Activated T-cell treated with anti-CD3 and anti-CD28 coated beads, Interleukin-2, amount 50 U/mL, for 24 hours (primary cell): Measurements from ENCODE around the gene SWT1.
"Not testable (repeated sequence)": the region's sequence is repeated elsewhere in the genome, so short reads cannot be mapped to it uniquely, and the experiment has no call there.

ENCODE experiments used
- DNase-seq: peaks from one replicate; pipeline ENCODE4 v3.0.0-alpha.2; 2020
- H3K27ac Mint-ChIP-seq: 2 replicates; pipeline ENCODE4 v1.8.0; 2020; ENCODE audit warnings: mild to moderate bottlenecking, mixed read lengths
- H3K27me3 Mint-ChIP-seq: 2 replicates; pipeline ENCODE4 v1.8.0; 2020; ENCODE audit warnings: mixed read lengths
- H3K36me3 Mint-ChIP-seq: 2 replicates; pipeline ENCODE4 v1.8.0; 2020; ENCODE audit warnings: low read depth, mixed read lengths
- H3K4me1 Mint-ChIP-seq: 2 replicates; pipeline ENCODE4 v1.8.0; 2020; ENCODE audit warnings: low read depth, mixed read lengths
- H3K4me3 Mint-ChIP-seq: 2 replicates; pipeline ENCODE4 v1.8.0; 2020; ENCODE audit warnings: mild to moderate bottlenecking, moderate library complexity, mixed read lengths
- H3K9me3 Mint-ChIP-seq: 2 replicates; pipeline ENCODE4 v1.8.0; 2020; ENCODE audit warnings: mixed read lengths

SWT1 gene

GRCh38 chr1:185321653-185322221, 164.8 kb downstream of the SWT1 start:
- H3K4me1 Mint-ChIP-seq: peaks cover 20% of the 10 kb centered on the region
- not testable (repeated sequence) for H3K36me3 Mint-ChIP-seq, H3K27ac Mint-ChIP-seq, H3K9me3 Mint-ChIP-seq, H3K4me3 Mint-ChIP-seq, DNase-seq, H3K27me3 Mint-ChIP-seq

GRCh38 chr1:185322636-185323035, 165.7 kb downstream of the SWT1 start:
- H3K4me3 Mint-ChIP-seq: no peak overlapping the region
- peaks cover 2% of the 10 kb centered on the region for H3K36me3 Mint-ChIP-seq
- H3K27me3 Mint-ChIP-seq: no peaks in the 10 kb centered on the region
- DNase-seq: no peak
- H3K4me1 Mint-ChIP-seq: peaks cover 16% of the 10 kb centered on the region
- H3K9me3 Mint-ChIP-seq: peaks cover 5% of the 10 kb centered on the region
- H3K27ac Mint-ChIP-seq: no peak overlapping the region

- peaks cover 2% of the 10 kb centered on the region for H3K4me1 Mint-ChIP-seq
- H3K4me3 Mint-ChIP-seq: no peak overlapping the region
- no peaks in the 10 kb centered on the region for H3K27me3 Mint-ChIP-seq
- H3K36me3 Mint-ChIP-seq: no peaks in the 10 kb centered on the region
- H3K9me3 Mint-ChIP-seq: peaks cover 5% of the 10 kb centered on the region
- DNase-seq: no peak
- H3K27ac Mint-ChIP-seq: no peak overlapping the region
These were observed 167.2 kb downstream of the SWT1 start for GRCh38 chr1:185324118-185324517.

DNA sequence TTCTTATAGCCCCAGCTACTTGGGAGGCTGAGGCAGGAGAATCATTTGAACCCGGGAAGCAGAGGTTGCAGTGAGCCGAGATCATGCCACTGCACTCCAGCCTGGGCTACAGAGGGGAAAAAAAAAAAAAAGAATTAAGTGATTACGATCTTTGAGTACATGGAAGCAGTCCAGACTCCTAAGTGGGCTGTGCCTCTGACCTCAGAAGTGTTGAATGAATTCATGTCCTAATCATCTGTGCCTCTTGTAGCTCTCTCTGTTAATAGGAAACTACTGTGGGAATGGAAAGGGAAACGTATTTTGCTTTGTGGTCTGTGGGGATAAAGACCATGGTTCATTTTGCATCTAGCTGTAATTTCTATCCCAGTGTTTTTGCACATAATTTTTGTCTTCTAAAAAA, 168.4 kb downstream of the SWT1 start:
- Mint-ChIP-seq H3K27ac (no peak overlapping the region), H3K27me3 (no peaks in the 10 kb centered on the region), H3K4me3 (no peak overlapping the region), H3K9me3 (peaks cover 5% of the 10 kb centered on the region), H3K36me3 (no peaks in the 10 kb centered on the region), H3K4me1 (no peaks in the 10 kb centered on the region)
- no peak for DNase-seq

- no peaks in the 10 kb centered on the region for H3K9me3 Mint-ChIP-seq
- no peaks in the 10 kb centered on the region for H3K36me3 Mint-ChIP-seq
- H3K4me3 Mint-ChIP-seq: no peak overlapping the region
- DNase-seq: no peak
- H3K27ac Mint-ChIP-seq: no peak overlapping the region
- H3K4me1 Mint-ChIP-seq: no peaks in the 10 kb centered on the region
- no peaks in the 10 kb centered on the region for H3K27me3 Mint-ChIP-seq
These were observed 171.3 kb downstream of the SWT1 start for GRCh38 chr1:185328255-185328654.

GRCh38 chr1:185334182-185334581, 177.2 kb downstream of the SWT1 start:
- Mint-ChIP-seq H3K4me1 (peaks cover 16% of the 10 kb centered on the region), H3K9me3 (no peaks in the 10 kb centered on the region), H3K27ac (no peak overlapping the region)

DNA sequence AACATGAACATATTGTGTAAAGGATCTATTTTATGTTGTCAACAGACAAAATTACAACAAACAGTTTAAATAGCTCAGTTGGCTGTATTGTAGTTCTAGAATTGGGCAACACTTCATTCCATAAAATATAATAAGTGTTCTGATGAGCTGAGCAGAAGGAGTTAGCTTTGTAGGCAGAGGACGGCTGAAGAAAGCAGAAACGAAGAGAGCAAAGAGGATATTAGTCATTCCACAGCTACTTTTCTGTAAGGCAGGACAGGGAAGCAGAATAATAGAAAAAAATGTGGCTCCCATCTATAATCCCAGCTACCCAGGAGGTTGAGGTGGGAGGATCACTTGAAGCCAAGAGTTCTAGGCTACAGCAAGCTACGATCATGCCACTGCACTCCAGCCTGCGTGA, 180.3 kb downstream of the SWT1 start:
- Mint-ChIP-seq H3K27ac (no peak overlapping the region), H3K4me1 (peaks cover 28% of the 10 kb centered on the region)

More at GRCh38 chr1:185334182-185334581, 177.2 kb downstream of the SWT1 start:
- Mint-ChIP-seq H3K36me3 (no peaks in the 10 kb centered on the region), H3K4me3 (no peak overlapping the region), H3K27me3 (no peaks in the 10 kb centered on the region)
- no peak for DNase-seq

DNA sequence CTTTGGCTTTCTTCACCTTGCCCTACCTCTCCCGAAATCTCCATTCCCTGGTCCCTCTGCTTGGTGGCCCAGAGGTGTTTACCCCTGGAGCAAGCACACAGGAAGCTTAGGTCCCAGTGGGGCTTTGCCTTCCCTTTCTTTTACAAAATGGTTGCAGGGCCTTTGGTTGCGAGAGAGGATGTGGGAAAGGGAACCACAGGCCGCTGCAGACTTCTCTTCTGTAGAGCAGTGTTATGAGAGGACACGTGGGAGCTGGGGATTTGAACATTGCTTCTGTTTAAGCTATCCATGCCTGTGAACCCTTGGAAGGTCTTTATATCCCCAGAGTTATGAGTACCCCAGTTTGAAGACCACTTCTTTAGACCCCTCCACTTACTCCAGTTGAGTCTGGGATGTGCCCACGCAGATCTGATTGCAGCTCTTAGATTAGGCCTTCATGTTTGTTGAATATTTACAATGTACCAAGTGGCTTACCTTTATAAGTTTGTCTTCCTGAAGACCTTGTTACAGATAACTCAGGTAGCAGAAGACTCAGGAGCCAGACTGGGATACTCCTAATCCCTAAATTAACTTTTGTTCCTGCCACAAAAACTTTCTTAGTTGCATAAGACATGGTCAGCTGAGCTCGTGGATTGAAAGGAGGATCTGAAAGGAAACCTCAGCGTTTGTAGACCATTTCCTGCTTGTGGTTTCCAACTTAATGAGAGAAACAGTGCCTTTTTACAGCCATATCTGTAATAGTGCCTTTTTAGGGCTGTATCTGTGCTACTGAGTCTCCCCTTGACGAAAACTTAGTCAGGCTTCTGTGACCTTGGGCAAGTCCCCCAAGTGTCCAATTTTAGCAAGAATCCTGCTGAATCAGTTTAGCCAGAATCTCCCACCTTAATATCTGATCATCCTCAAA, 182.0 kb downstream of the SWT1 start:
- peak; percentile 37 for DNase-seq
- Mint-ChIP-seq H3K27me3 (no peaks in the 10 kb centered on the region), H3K4me3 (no peak overlapping the region), H3K4me1 (peaks cover 28% of the 10 kb centered on the region), H3K9me3 (no peaks in the 10 kb centered on the region), H3K36me3 (no peaks in the 10 kb centered on the region), H3K27ac (peak overlapping the region; percentile 36)

More for the DNA sequence above, 180.3 kb downstream of the SWT1 start:
- no peak for DNase-seq
- no peaks in the 10 kb centered on the region for H3K27me3 Mint-ChIP-seq
- no peak overlapping the region for H3K4me3 Mint-ChIP-seq
- no peaks in the 10 kb centered on the region for H3K36me3 Mint-ChIP-seq
- no peaks in the 10 kb centered on the region for H3K9me3 Mint-ChIP-seq

DNA sequence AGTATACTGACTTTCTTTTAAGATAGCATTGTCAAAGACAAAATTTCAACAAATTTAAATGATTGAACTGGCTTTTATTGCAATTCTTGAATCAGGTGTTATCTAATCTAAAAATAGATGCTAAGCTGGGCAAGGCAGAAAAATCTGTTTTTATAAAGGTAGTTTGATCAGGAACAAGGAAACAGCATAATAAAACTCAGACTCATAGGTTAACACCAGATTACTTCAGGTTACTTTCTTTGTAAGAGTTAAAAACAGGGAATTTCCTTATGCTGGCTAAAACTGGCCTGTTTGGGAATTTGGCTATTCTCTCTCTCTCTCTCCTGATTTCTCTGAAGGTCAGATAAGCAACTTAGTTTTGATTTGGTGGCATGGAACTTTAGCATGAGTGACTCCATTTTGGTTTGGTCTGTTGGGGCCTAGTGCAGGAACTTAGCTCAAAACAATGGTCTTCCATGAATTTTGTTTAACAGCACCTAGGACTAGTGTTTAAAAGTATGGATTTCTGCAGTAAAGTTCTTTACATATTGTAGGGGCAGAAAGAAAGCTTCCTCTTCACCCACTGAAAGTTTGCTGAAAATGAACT, 184.3 kb downstream of the SWT1 start:
- no peak for DNase-seq
- no peak overlapping the region for H3K4me3 Mint-ChIP-seq
- no peaks in the 10 kb centered on the region for H3K9me3 Mint-ChIP-seq
- no peak overlapping the region for H3K27ac Mint-ChIP-seq
- no peaks in the 10 kb centered on the region for H3K36me3 Mint-ChIP-seq
- H3K27me3 Mint-ChIP-seq: no peaks in the 10 kb centered on the region
- H3K4me1 Mint-ChIP-seq: peaks cover 33% of the 10 kb centered on the region
